Calu3 (cell line): ENCODE results near the gene RNF217. TPM values are rescaled to one million over a fixed set of nuclear protein-coding genes. Genes with fewer than 3 reads are reported as not detected.

Source experiments
- BruUV-seq: library from RNA; stranded (reverse); fragments of 400-500 nt; replicated peaks from 2 replicates; lab custom pipeline; 2021; lab: Mats Ljungman, UMichigan
- CTCF ChIA-PET: fragments of 300-600 bp; sonication (Branson Sonifier 250); formaldehyde crosslinking; loops from one replicate; lab custom pipeline; 2022; ENCODE audit warnings: antibody characterized with exemption; lab: Charles Lee
- DNase-seq: peaks from one replicate; pipeline ENCODE4 v3.0.0; 2022
- H3K27ac Mint-ChIP-seq: one replicate; pipeline ENCODE4 v1.8.0; 2022; ENCODE audit warnings: mixed read lengths; ENCODE audit not compliant: unreplicated experiment
- H3K27me3 Mint-ChIP-seq: one replicate; pipeline ENCODE4 v1.8.0; 2022; ENCODE audit warnings: mixed read lengths; ENCODE audit not compliant: unreplicated experiment
- H3K36me3 Mint-ChIP-seq: one replicate; pipeline ENCODE4 v1.8.0; 2022; ENCODE audit warnings: mild to moderate bottlenecking, moderate library complexity, mixed read lengths; ENCODE audit not compliant: insufficient read depth, unreplicated experiment
- H3K4me1 Mint-ChIP-seq: one replicate; pipeline ENCODE4 v1.8.0; 2022; ENCODE audit warnings: mild to moderate bottlenecking, low read depth, mixed read lengths; ENCODE audit not compliant: unreplicated experiment
- H3K4me3 Mint-ChIP-seq: one replicate; pipeline ENCODE4 v1.8.0; 2022; ENCODE audit warnings: mild to moderate bottlenecking, low read depth, moderate library complexity, mixed read lengths; ENCODE audit not compliant: unreplicated experiment
- H3K9me3 Mint-ChIP-seq: one replicate; pipeline ENCODE4 v1.8.0; 2022; ENCODE audit warnings: low read depth, mixed read lengths; ENCODE audit not compliant: unreplicated experiment
- CTCF ChIP-seq: fragments of 200-600 bp; IDR thresholded peaks from one replicate; pipeline ENCODE4 v1.8.0; 2022; ENCODE audit warnings: antibody characterized with exemption; ENCODE audit not compliant: unreplicated experiment
- intact Hi-C: fragments of 100-400 bp; cut with micrococcal nuclease; formaldehyde crosslinking; loops from one replicate; pipeline ENCODE4 v1.10.0; 2022; ENCODE audit not compliant: unreplicated experiment
- total RNA-seq: library from RNA; stranded (reverse); gene quantifications from 2 replicates; pipeline ENCODE4 v1.2.3, GENCODE V29; 2022

The RNF217 gene
- total RNA-seq, 1 experiment from 2014 or later = 15.4 TPM

DNA sequence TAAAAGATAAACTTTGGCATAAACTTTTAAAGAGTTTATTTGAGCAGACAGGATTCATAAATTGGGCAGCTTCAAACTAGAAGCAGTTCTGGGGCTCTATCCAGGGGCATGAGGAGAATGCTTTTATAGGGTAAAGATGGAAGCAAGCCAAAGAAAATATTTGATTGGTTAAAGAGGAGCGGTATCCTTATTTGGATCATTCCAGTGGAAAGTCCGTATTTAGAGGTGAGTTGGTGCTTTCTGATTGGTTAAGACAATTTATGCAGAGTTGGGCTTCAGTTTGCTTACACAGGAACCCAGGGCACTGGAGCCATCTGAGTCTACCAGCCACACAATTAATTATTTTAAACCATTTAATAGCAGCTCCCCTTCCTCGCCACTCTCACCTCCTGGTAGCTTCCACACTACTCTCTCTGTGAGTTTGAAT lies 37.9 kb upstream of the RNF217 start:
- H3K4me3 Mint-ChIP-seq = no peak overlapping the region
- H3K4me1 Mint-ChIP-seq = peaks cover 7% of the 10 kb centered on the region
- CTCF ChIA-PET = no interaction called here
- no peaks in the 10 kb centered on the region for H3K27me3 Mint-ChIP-seq
- DNase-seq = no peak
- no peak overlapping the region for H3K27ac Mint-ChIP-seq
- no peaks in the 10 kb centered on the region for H3K36me3 Mint-ChIP-seq
- peaks cover 3% of the 10 kb centered on the region for H3K9me3 Mint-ChIP-seq
- intact Hi-C loops = no loop called here
- no peak for TF ChIP-seq CTCF
- no TSS peak for BruUV-seq

- H3K4me3 Mint-ChIP-seq = no peak overlapping the region
- H3K27me3 Mint-ChIP-seq = no peaks in the 10 kb centered on the region
- H3K4me1 Mint-ChIP-seq = peaks cover 7% of the 10 kb centered on the region
- DNase-seq = no peak
- no peaks in the 10 kb centered on the region for H3K9me3 Mint-ChIP-seq
- no TSS peak for BruUV-seq
- no peak overlapping the region for H3K27ac Mint-ChIP-seq
- intact Hi-C loops = no loop called here
- CTCF ChIA-PET = no interaction called here
- TF ChIP-seq CTCF = no peak
- no peaks in the 10 kb centered on the region for H3K36me3 Mint-ChIP-seq
Observed at GRCh38 chr6:124926435-124926834, 35.8 kb upstream of the RNF217 start.

DNA sequence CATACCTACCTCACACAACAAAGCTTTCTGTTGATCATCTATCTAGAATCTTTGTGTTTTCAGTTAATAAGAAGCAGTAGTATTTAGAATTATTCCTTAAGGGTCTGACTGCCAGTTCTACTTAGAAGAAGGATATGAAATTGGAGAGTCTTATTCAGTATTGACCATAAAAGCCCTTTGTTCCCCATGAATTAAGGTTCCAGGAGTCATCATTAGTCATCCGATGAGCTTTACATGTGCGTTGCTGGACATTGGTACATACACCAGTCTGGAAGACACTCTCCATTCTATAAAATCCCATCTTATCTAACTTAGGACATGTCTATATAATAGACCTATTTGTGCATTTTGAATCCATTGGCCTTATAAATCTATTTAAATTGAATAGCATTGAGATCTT lies 34.4 kb upstream of the RNF217 start:
- peaks cover 7% of the 10 kb centered on the region for H3K4me1 Mint-ChIP-seq

GRCh38 chr6:124928851-124929250 lies 33.4 kb upstream of the RNF217 start:
- no peaks in the 10 kb centered on the region for H3K9me3 Mint-ChIP-seq
- H3K27me3 Mint-ChIP-seq = no peaks in the 10 kb centered on the region
- TF ChIP-seq CTCF = no peak
- H3K4me1 Mint-ChIP-seq = peaks cover 7% of the 10 kb centered on the region
- H3K4me3 Mint-ChIP-seq = no peak overlapping the region
- no peak for DNase-seq
- intact Hi-C loops = no loop called here
- CTCF ChIA-PET = no interaction called here
- BruUV-seq = no TSS peak
- H3K27ac Mint-ChIP-seq = no peak overlapping the region
- no peaks in the 10 kb centered on the region for H3K36me3 Mint-ChIP-seq

More for the DNA sequence above, 34.4 kb upstream of the RNF217 start:
- H3K36me3 Mint-ChIP-seq = no peaks in the 10 kb centered on the region
- H3K9me3 Mint-ChIP-seq = no peaks in the 10 kb centered on the region
- no peak for DNase-seq
- no peaks in the 10 kb centered on the region for H3K27me3 Mint-ChIP-seq
- CTCF ChIA-PET = no interaction called here
- intact Hi-C loops = no loop called here
- BruUV-seq = no TSS peak
- no peak overlapping the region for H3K27ac Mint-ChIP-seq
- H3K4me3 Mint-ChIP-seq = no peak overlapping the region
- no peak for TF ChIP-seq CTCF
